H1 (cell line): ENCODE results near the gene MYBPC2. TPM values are rescaled to one million over a fixed set of nuclear protein-coding genes. Genes with fewer than 3 reads are reported as not detected.

Experiments used
- CTCF ChIA-PET: fragments of 300-600 bp; sonication (Branson Sonifier 250); formaldehyde crosslinking; loops from one replicate; lab custom pipeline; 2021; ENCODE audit not compliant: partially characterized antibody; lab: Charles Lee
- POLR2A ChIA-PET: fragments of 300-600 bp; sonication (Branson Sonifier 250); formaldehyde crosslinking; loops from one replicate; lab custom pipeline; 2021; ENCODE audit warnings: inconsistent platforms; ENCODE audit not compliant: partially characterized antibody; lab: Charles Lee
- DNase-seq, 2 experiments: peaks; one replicate each; pipeline versions ENCODE4 v3.0.0 to v3.0.0-alpha.2; 2010 to 2022; ENCODE audit warnings: low spot score in 2 of 2, low read depth in 1 of 2, mixed read lengths in 1 of 2
- FAIRE-seq: peaks from 2 replicates; lab custom pipeline; 2011; peaks lifted over from hg19 to GRCh38; lab: Jason Lieb, UNC
- H2AFZ ChIP-seq: 2 replicates; pipeline ENCODE4 v1.8.1; 2012; ENCODE audit warnings: low read length, inconsistent platforms
- H2AK5ac ChIP-seq: 2 replicates; pipeline ENCODE4 v1.6.1; 2013; ENCODE audit warnings: low read depth, low read length
- H2BK120ac ChIP-seq: replicated peaks from 2 replicates; pipeline ENCODE3; 2013; ENCODE audit warnings: low read depth, low read length, inconsistent platforms
- H2BK12ac ChIP-seq: 2 replicates; pipeline ENCODE4 v1.6.1; 2013; ENCODE audit warnings: low read depth, low read length
- H2BK15ac ChIP-seq: 2 replicates; pipeline ENCODE4 v1.6.1; 2013; ENCODE audit warnings: low read length
- H2BK20ac ChIP-seq: 2 replicates; pipeline ENCODE4 v1.6.1; 2013; ENCODE audit warnings: low read length
- H2BK5ac ChIP-seq: 2 replicates; pipeline ENCODE4 v1.6.1; 2013; ENCODE audit warnings: low read depth, low read length
- H3K14ac ChIP-seq: 2 replicates; pipeline ENCODE4 v1.6.1; 2013; ENCODE audit warnings: inconsistent platforms; ENCODE audit not compliant: insufficient read length
- H3K18ac ChIP-seq: 2 replicates; pipeline ENCODE4 v1.6.1; 2013; ENCODE audit warnings: low read length; ENCODE audit errors: extremely low read depth
- H3K23ac ChIP-seq: 2 replicates; pipeline ENCODE4 v1.6.1; 2013; ENCODE audit warnings: inconsistent platforms; ENCODE audit not compliant: insufficient read length
- H3K23me2 ChIP-seq: 2 replicates; pipeline ENCODE4 v1.6.1; 2013; ENCODE audit warnings: low read depth, low read length
- H3K27ac ChIP-seq: 2 replicates; pipeline ENCODE4 v1.6.1; 2011; ENCODE audit warnings: low read depth, low read length, inconsistent platforms
- H3K27me3 ChIP-seq, 4 experiments: replicated peaks in 1 of 4; 1 replicate in 1 of 4; 2 replicates in 3 of 4; pipeline versions ENCODE4 v1.6.1 to v1.8.1; 2011 to 2013; ENCODE audit warnings: low read length in 3 of 4, mild to moderate bottlenecking in 3 of 4, inconsistent platforms in 2 of 4, mixed read lengths in 2 of 4, moderate library complexity in 1 of 4; ENCODE audit not compliant: control insufficient read depth in 3 of 4, insufficient read depth in 3 of 4; ENCODE audit errors: extremely low read depth in 1 of 4
- H3K36me3 ChIP-seq, 4 experiments: 2 replicates each; pipeline versions ENCODE4 v1.6.1 to v1.8.1; 2011 to 2013; ENCODE audit warnings: mild to moderate bottlenecking in 4 of 4, low read length in 3 of 4, moderate library complexity in 2 of 4, control low read depth in 1 of 4, inconsistent platforms in 1 of 4; ENCODE audit not compliant: insufficient read depth in 4 of 4, control insufficient read depth in 2 of 4
- H3K4ac ChIP-seq: replicated peaks from 2 replicates; pipeline ENCODE3; 2013; ENCODE audit warnings: low read length, low read depth, mixed read lengths, inconsistent platforms; ENCODE audit not compliant: insufficient read length
- H3K4me1 ChIP-seq, 4 experiments: replicated peaks in 1 of 4; 1 replicate in 1 of 4; 2 replicates in 3 of 4; pipeline versions ENCODE4 v1.6.1 to v1.8.1; 2011 to 2013; ENCODE audit warnings: low read length in 3 of 4, inconsistent platforms in 2 of 4, mixed read lengths in 1 of 4; ENCODE audit not compliant: insufficient read depth in 4 of 4, control insufficient read depth in 3 of 4
- H3K4me2 ChIP-seq, 2 experiments: 2 replicates each; pipeline versions ENCODE4 v1.6.1 to v1.8.1; 2011 to 2013; ENCODE audit warnings: low read depth in 2 of 2, low read length in 2 of 2, control low read depth in 1 of 2, inconsistent platforms in 1 of 2, mild to moderate bottlenecking in 1 of 2; ENCODE audit not compliant: insufficient read depth in 1 of 2
- H3K4me3 ChIP-seq, 4 experiments: fragments of 200-600, 300-600 bp in 1 of 4; sonication (generic), shearing (Covaris generic), sonication (Bioruptor Twin) in 1 of 4; 2 replicates each; pipeline versions ENCODE4 v1.5.1 to v1.8.1; 2011 to 2016; ENCODE audit warnings: low read length in 4 of 4, low read depth in 3 of 4, control low read depth in 2 of 4, inconsistent platforms in 2 of 4, mild to moderate bottlenecking in 2 of 4, mixed read lengths in 1 of 4, moderate library complexity in 1 of 4; ENCODE audit not compliant: insufficient read depth in 2 of 4; ENCODE audit errors: extremely low read depth in 1 of 4
- H3K56ac ChIP-seq: replicated peaks from 2 replicates; pipeline ENCODE3; 2013; ENCODE audit warnings: low read depth, mild to moderate bottlenecking, mixed read lengths, low read length, inconsistent platforms; ENCODE audit not compliant: insufficient read length
- H3K79me1 ChIP-seq: 2 replicates; pipeline ENCODE4 v1.6.1; 2013; ENCODE audit warnings: low read depth, low read length, control low read depth
- H3K79me2 ChIP-seq, 2 experiments: 2 replicates each; pipeline versions ENCODE4 v1.6.1 to v1.8.1; 2012 to 2013; ENCODE audit warnings: low read length in 2 of 2, mild to moderate bottlenecking in 2 of 2, inconsistent platforms in 1 of 2; ENCODE audit not compliant: insufficient read depth in 2 of 2, control insufficient read depth in 1 of 2
- H3K9ac ChIP-seq, 4 experiments: replicated peaks in 1 of 4; 1 replicate in 1 of 4; 2 replicates in 3 of 4; pipeline versions ENCODE4 v1.6.1 to v1.8.1; 2011 to 2013; ENCODE audit warnings: low read depth in 3 of 4, low read length in 3 of 4, control low read depth in 2 of 4, mild to moderate bottlenecking in 2 of 4, moderate library complexity in 2 of 4, inconsistent platforms in 1 of 4; ENCODE audit errors: extremely low read depth in 1 of 4
- H3K9me3 ChIP-seq, 2 experiments: 2 replicates each; pipeline versions ENCODE4 v1.6.1 to v1.8.1; 2012 to 2013; ENCODE audit warnings: mild to moderate bottlenecking in 2 of 2, moderate library complexity in 2 of 2, control low read depth in 1 of 2, inconsistent platforms in 1 of 2, low read depth in 1 of 2, low read length in 1 of 2, mixed read lengths in 1 of 2; ENCODE audit not compliant: insufficient read depth in 2 of 2
- H4K20me1 ChIP-seq, 2 experiments: replicated peaks in 1 of 2; 2 replicates each; pipeline versions ENCODE3 to v1.8.1; 2011 to 2013; ENCODE audit warnings: inconsistent platforms in 2 of 2, low read length in 2 of 2, mild to moderate bottlenecking in 1 of 2; ENCODE audit not compliant: insufficient read depth in 2 of 2, control insufficient read depth in 1 of 2
- H4K5ac ChIP-seq: 2 replicates; pipeline ENCODE4 v1.6.1; 2013; ENCODE audit warnings: low read length, low read depth, mixed read lengths, inconsistent platforms; ENCODE audit not compliant: insufficient read length
- H4K8ac ChIP-seq: 2 replicates; pipeline ENCODE4 v1.8.0; 2013; ENCODE audit warnings: mild to moderate bottlenecking, moderate library complexity, low read length, inconsistent platforms; ENCODE audit not compliant: insufficient read depth; ENCODE audit errors: extremely low read depth
- H4K91ac ChIP-seq: replicated peaks from 2 replicates; pipeline ENCODE3; 2013; ENCODE audit warnings: low read length, mixed read lengths, inconsistent platforms; ENCODE audit not compliant: insufficient read length
- CBX5 ChIP-seq: fragments of 300-800, 300-1000 bp; sonication (generic); IDR thresholded peaks from 2 replicates; pipeline ENCODE4 v1.7.1; 2016; ENCODE audit warnings: antibody characterized with exemption, low read length, low read depth
- EZH2 ChIP-seq: fragments of 200-600 bp; sonication (generic); IDR thresholded peaks from 2 replicates; pipeline ENCODE4 v1.7.1; 2012; ENCODE audit warnings: low read depth, mild to moderate bottlenecking, moderate library complexity, low read length, inconsistent platforms; ENCODE audit not compliant: severe bottlenecking
- JUN ChIP-seq: IDR thresholded peaks from 2 replicates; pipeline ENCODE4 v1.6.1; 2011; ENCODE audit warnings: low read depth, mild to moderate bottlenecking, improper control_type of control experiment, low read length
- RFX5 ChIP-seq: IDR thresholded peaks from 2 replicates; pipeline ENCODE4 v1.6.1; 2011; ENCODE audit warnings: low read depth, low read length, improper control_type of control experiment, borderline replicate concordance
- SP1 ChIP-seq: IDR thresholded peaks from 2 replicates; pipeline ENCODE4 v1.6.1; 2011; ENCODE audit warnings: low read depth, low read length
- WGBS, 2 experiments: shearing (Covaris generic) in 1 of 2; methylation state at CpG; one replicate each; pipeline versions ENCODE4 v1.1.6 to v1.1.7; 2013 to 2015; ENCODE audit warnings: low lambda C conversion rate in 2 of 2, mixed read lengths in 2 of 2, inconsistent platforms in 1 of 2, low coverage in 1 of 2, missing lambda C conversion rate in 1 of 2; ENCODE audit not compliant: insufficient replicate concordance in 2 of 2, insufficient coverage in 1 of 2, insufficient read length in 1 of 2; ENCODE audit errors: extremely low coverage in 1 of 2, missing lambda C conversion rate in 1 of 2; 5-methylcytosine and 5-hydroxymethylcytosine counted together
- polyA plus RNA-seq, 7 experiments: library from polyadenylated mRNA; depleted of rRNA in 3 of 7; stranded (reverse) in 5 of 7; unstranded in 2 of 7; fragments of >200 nt in 5 of 7; fragments of 200-250 nt in 2 of 7; gene quantifications; 1 replicate in 5 of 7; 2 replicates in 1 of 7; 4 replicates in 1 of 7; pipeline versions ENCODE4 v1.2.1 to v1.2.3, GENCODE V29; 2011 to 2013; ENCODE audit warnings: missing spikeins in 2 of 7, mixed read lengths in 2 of 7
- total RNA-seq: library from RNA; stranded (reverse); fragmentation: NEBNext Ultra II Directional; extraction: Animal tissue kit (Norgen Biotek cat#: 25700); gene quantifications from 2 replicates; pipeline ENCODE4 v1.2.1, GENCODE V29; 2021
- TF ChIP-seq, protein P1 (sequence below): IDR thresholded peaks from 2 replicates; pipeline ENCODE4 v1.6.1; 2011; ENCODE audit warnings: low read depth, mild to moderate bottlenecking, low read length; ENCODE audit not compliant: insufficient read depth
- TF ChIP-seq, protein P2 (sequence below), 3 experiments: IDR thresholded peaks; 1 replicate in 2 of 3; 2 replicates in 1 of 3; pipeline versions ENCODE4 v1.5.1 to v1.6.1; 2011; ENCODE audit warnings: low read length in 3 of 3, mild to moderate bottlenecking in 3 of 3, inconsistent platforms in 2 of 3, low read depth in 1 of 3, moderate library complexity in 1 of 3; ENCODE audit not compliant: insufficient read depth in 1 of 3; ENCODE audit errors: control extremely low read depth in 1 of 3

MYBPC2 gene
- total and polyA plus RNA-seq, 2 of the 8 experiments (the other 6 are each of a cell fraction or from before 2014, with no cell fraction given): 1.8 to 3.1 TPM

DNA sequence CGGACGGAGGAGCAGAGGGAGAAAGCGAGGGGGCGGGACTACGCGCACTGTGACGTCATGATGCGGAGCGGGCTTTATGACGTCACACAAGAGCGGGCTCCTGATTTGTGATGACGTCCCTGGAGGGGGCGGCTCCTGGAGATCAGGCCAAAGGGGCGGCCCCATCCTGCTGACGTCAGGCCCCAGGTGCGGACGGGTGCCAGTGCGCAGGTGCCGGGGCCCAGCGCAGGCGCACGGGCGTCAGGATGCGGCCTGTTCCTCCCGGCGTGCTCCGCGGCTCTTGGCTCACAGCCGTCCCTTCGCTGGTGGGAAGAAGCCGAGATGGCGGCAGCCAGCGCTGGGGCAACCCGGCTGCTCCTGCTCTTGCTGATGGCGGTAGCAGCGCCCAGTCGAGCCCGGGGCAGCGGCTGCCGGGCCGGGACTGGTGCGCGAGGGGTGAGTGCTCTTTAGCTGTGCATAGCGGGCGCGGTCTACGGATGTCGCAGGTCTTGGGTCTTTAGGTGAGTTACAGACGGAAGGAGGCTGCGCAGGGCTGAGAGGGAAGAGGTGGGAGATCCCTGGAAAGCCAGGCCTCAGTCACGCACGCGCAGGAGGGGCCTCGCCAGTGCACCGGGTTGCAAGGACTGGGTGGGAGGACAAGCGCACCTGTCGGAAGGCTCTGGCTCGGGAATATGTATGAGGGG lies 43.7 kb downstream of the MYBPC2 start, which contains the start of the genes EMC10 and GARIN5A:
EMC10 (plus strand) TSS at position 284 of the 683 bp plus-strand sequence; CDS start at position 322, 38 bp downstream.
GARIN5A (minus strand) TSS at position 625 of the 683 bp plus-strand sequence; CDS start at position 165, 460 bp downstream.
- WGBS, 2 experiments: 2% methylated on average over 46 of the region's 58 CpGs; no CpG with 5 or more reads in 1 of the 2 experiments
- Histone ChIP-seq H3K27ac (peak within 1 kb of the TSS; percentile 86), H4K8ac (peak within 1 kb of the TSS; percentile 95), H3K18ac (peak within 1 kb of the TSS; percentile 95), H3K23ac (no peak within 1 kb of the TSS), H4K91ac (peak within 1 kb of the TSS; percentile 90), H3K36me3 (peaks cover 2 to 31% (median 8%) of the 10 kb centered on the region in 4 experiments; a peak in 5 of 8 replicates), H3K27me3 (no peaks in the 10 kb centered on the region; a peak in 1 of 7 replicates), H2BK120ac (peak within 1 kb of the TSS; percentile 80), H4K20me1 (peaks cover 6 to 8% of the 10 kb centered on the region in 2 experiments), H3K4me2 (peak within 1 kb of the TSS; percentile 59 to 69), H2BK5ac (peak within 1 kb of the TSS; percentile 95; the same call in 1 of the 2 replicates), H3K4ac (peak within 1 kb of the TSS; percentile 88), H3K79me1 (peaks cover 10% of the 10 kb centered on the region), H3K79me2 (peaks cover 4 to 16% of the 10 kb centered on the region in 2 experiments; a peak in 3 of 4 replicates), H4K5ac (peak within 1 kb of the TSS; percentile 85), H2BK20ac (no peak within 1 kb of the TSS), H2AK5ac (no peak within 1 kb of the TSS), H3K4me1 (no peaks in the 10 kb centered on the region), H3K56ac (peak within 1 kb of the TSS; percentile 88), H3K4me3 (peak within 1 kb of the TSS; percentile 79 to 92 (median 85)), H2AFZ (peak within 1 kb of the TSS; percentile 21; the same call in 1 of the 2 replicates), H2BK12ac (peak within 1 kb of the TSS; percentile 75; the same call in 1 of the 2 replicates), H3K23me2 (peaks cover 2% of the 10 kb centered on the region; the same call in 1 of the 2 replicates), H2BK15ac (peak within 1 kb of the TSS; percentile 61; the same call in 1 of the 2 replicates), H3K14ac (no peak within 1 kb of the TSS), H3K9me3 (peaks cover 3 to 6% of the 10 kb centered on the region in 2 experiments; a peak in 3 of 4 replicates), H3K9ac (peak within 1 kb of the TSS; percentile 79 to 95 (median 86))
- FAIRE-seq (no peak), DNase-seq (peak; percentile 93 to 98)
- CTCF ChIA-PET: interaction anchor here (1.1 kb wide), 1 partner anchor 446 kb away, joined by 3 read pairs; no protein-coding TSS in a partner anchor
- POLR2A ChIA-PET: interaction anchor here (1.5 to 2.7 kb wide), 4 partner anchors 9 to 15 kb away, joined by 4 to 12 read pairs (median 6); no protein-coding TSS in a partner anchor
- TF ChIP-seq, protein P1, sequence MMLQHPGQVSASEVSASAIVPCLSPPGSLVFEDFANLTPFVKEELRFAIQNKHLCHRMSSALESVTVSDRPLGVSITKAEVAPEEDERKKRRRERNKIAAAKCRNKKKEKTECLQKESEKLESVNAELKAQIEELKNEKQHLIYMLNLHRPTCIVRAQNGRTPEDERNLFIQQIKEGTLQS: peak; percentile 58; the same call in 1 of the 2 replicates
- TF ChIP-seq EZH2: no peak
- peak; percentile 88 for TF ChIP-seq SP1
- TF ChIP-seq RFX5: peak; percentile 22; the same call in 1 of the 2 replicates
- TF ChIP-seq, protein P2, sequence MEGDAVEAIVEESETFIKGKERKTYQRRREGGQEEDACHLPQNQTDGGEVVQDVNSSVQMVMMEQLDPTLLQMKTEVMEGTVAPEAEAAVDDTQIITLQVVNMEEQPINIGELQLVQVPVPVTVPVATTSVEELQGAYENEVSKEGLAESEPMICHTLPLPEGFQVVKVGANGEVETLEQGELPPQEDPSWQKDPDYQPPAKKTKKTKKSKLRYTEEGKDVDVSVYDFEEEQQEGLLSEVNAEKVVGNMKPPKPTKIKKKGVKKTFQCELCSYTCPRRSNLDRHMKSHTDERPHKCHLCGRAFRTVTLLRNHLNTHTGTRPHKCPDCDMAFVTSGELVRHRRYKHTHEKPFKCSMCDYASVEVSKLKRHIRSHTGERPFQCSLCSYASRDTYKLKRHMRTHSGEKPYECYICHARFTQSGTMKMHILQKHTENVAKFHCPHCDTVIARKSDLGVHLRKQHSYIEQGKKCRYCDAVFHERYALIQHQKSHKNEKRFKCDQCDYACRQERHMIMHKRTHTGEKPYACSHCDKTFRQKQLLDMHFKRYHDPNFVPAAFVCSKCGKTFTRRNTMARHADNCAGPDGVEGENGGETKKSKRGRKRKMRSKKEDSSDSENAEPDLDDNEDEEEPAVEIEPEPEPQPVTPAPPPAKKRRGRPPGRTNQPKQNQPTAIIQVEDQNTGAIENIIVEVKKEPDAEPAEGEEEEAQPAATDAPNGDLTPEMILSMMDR (IDR thresholded peaks at IDR 0.05; ENCODE audit: control extremely low read depth in 1 of 3, insufficient read depth in 1 of 3, low read depth in 1 of 3, low read length in 3 of 3): peak in 1 of 3 experiments; percentile 5; a peak in 1 of 4 replicates
- peak; percentile 76; the same call in 1 of the 2 replicates for TF ChIP-seq JUN
- no peak for TF ChIP-seq CBX5
